Mucosa of gallbladder (tissue), 1 donor: ENCODE measurements around the gene TNFRSF14. TPM values are rescaled to one million over a fixed set of nuclear protein-coding genes. Genes with fewer than 3 reads are reported as not detected.
A peak's percentile ranks its signal among the peaks of the same experiment; 100 is the strongest.
"Not testable (repeated sequence)": the region's sequence is repeated elsewhere in the genome, so short reads cannot be mapped to it uniquely, and the experiment has no call there.

Experiments
- DNase-seq: peaks from one replicate; pipeline ENCODE4 v3.0.0-alpha.2; 2020; ENCODE audit warnings: low spot score
- total RNA-seq: library from RNA; stranded (reverse); gene quantifications from one replicate; pipeline ENCODE4 v1.2.1, GENCODE V29; 2021
- donor health status: DM: no; HTN: no; CAD: no.

The TNFRSF14 gene
- total RNA-seq, 1 donor from 2014 or later: 231 TPM

- DNase-seq: no peak
These were observed 17.8 kb upstream of the TNFRSF14 start for GRCh38 chr1:2538376-2538775.

GRCh38 chr1:2538872-2539271 is 17.3 kb upstream of the TNFRSF14 start:
- DNase-seq: no peak

GRCh38 chr1:2539312-2539907 is 16.8 kb upstream of the TNFRSF14 start:
- no peak for DNase-seq

GRCh38 chr1:2540816-2541492 is 15.2 kb upstream of the TNFRSF14 start:
- no peak for DNase-seq

GRCh38 chr1:2541619-2542245 is 14.4 kb upstream of the TNFRSF14 start:
- peak; percentile 77 for DNase-seq

GRCh38 chr1:2542246-2542915 is 13.8 kb upstream of the TNFRSF14 start:
- DNase-seq: no peak

GRCh38 chr1:2543543-2544092 is 12.6 kb upstream of the TNFRSF14 start:
- DNase-seq: no peak

- no peak for DNase-seq
These were observed 11.9 kb upstream of the TNFRSF14 start for GRCh38 chr1:2544093-2544874.

- no peak for DNase-seq
These were observed 11.1 kb upstream of the TNFRSF14 start for GRCh38 chr1:2544875-2545640.

- DNase-seq: peak; percentile 92
These were observed 10.2 kb upstream of the TNFRSF14 start for GRCh38 chr1:2545754-2546514.

GRCh38 chr1:2546515-2547209 is 9.5 kb upstream of the TNFRSF14 start:
- peak; percentile 90 for DNase-seq

- DNase-seq: no peak
These were observed 8.7 kb upstream of the TNFRSF14 start for GRCh38 chr1:2547210-2548067.

GRCh38 chr1:2548068-2548589 is 8.0 kb upstream of the TNFRSF14 start:
- peak; percentile 86 for DNase-seq

- not testable (repeated sequence) for DNase-seq
These were observed 6.7 kb upstream of the TNFRSF14 start for GRCh38 chr1:2549367-2550029.

- not testable (repeated sequence) for DNase-seq
These were observed 5.8 kb upstream of the TNFRSF14 start for GRCh38 chr1:2550309-2550861.

GRCh38 chr1:2551544-2551943 is 4.6 kb upstream of the TNFRSF14 start:
- not testable (repeated sequence) for DNase-seq

- DNase-seq: no peak
These were observed 4.0 kb upstream of the TNFRSF14 start for GRCh38 chr1:2552189-2552588.
